GM12878 (cell line): ENCODE data around the gene GPSM1. TPM values are rescaled to one million over a fixed set of nuclear protein-coding genes. Genes with fewer than 3 reads are reported as not detected.

Source experiments
- ATAC-seq: fragments of 200-7000 bp; cut with Tn5 transposase; 3 replicates; pipeline ENCODE4 v1.9.1; 2020; ENCODE audit warnings: mild to moderate bottlenecking, moderate library complexity
- BruUV-seq: library from RNA; stranded (reverse); fragments of 400-500 nt; replicated peaks from 2 replicates; lab custom pipeline; 2021; lab: Mats Ljungman, UMichigan
- CTCF ChIA-PET: fragments of 300-600 bp; sonication (Branson Sonifier 250); formaldehyde crosslinking; extraction: SDS; loops from one replicate; lab custom pipeline; 2021; ENCODE audit warnings: inconsistent platforms; lab: Yijun Ruan, JAX
- POLR2A ChIA-PET: fragments of 350-600 bp; formaldehyde crosslinking; extraction: SDS; loops from one replicate; lab custom pipeline; 2021; ENCODE audit warnings: inconsistent platforms; lab: Charles Lee
- RAD21 ChIA-PET: fragments of 300-600 bp; sonication (Branson Sonifier 250); formaldehyde crosslinking; loops from one replicate; lab custom pipeline; 2023; ENCODE audit warnings: antibody characterized with exemption; ENCODE audit not compliant: unreplicated experiment; lab: Charles Lee
- SMC1A ChIA-PET: fragments of 300-600 bp; sonication (Branson Sonifier 250); formaldehyde crosslinking; loops from one replicate; lab custom pipeline; 2023; ENCODE audit not compliant: unreplicated experiment, uncharacterized antibody; lab: Charles Lee
- DNase-seq: peaks from one replicate; pipeline ENCODE4 v3.0.0-alpha.2; 2011; ENCODE audit warnings: low read depth, low spot score
- FAIRE-seq: peaks from 3 replicates; lab custom pipeline; 2011; peaks lifted over from hg19 to GRCh38; lab: Jason Lieb, UNC
- H2AFZ ChIP-seq: 2 replicates; pipeline ENCODE4 v1.6.0; 2011; ENCODE audit warnings: low read depth, low read length, control low read depth; ENCODE audit not compliant: control insufficient read depth
- H3K27ac ChIP-seq: 2 replicates; pipeline ENCODE4 v1.5.1; 2011; ENCODE audit warnings: control low read depth; ENCODE audit not compliant: control insufficient read depth, insufficient read depth
- H3K27me3 ChIP-seq, 2 experiments: replicated peaks in 1 of 2; 2 replicates each; pipeline versions ENCODE4 v1.6.0 to v1.6.1; 2011; ENCODE audit warnings: low read length in 1 of 2; ENCODE audit not compliant: control insufficient read depth in 2 of 2, insufficient read depth in 2 of 2
- H3K36me3 ChIP-seq, 2 experiments: 2 replicates each; pipeline ENCODE4 v1.5.1; 2011; ENCODE audit warnings: low read length in 1 of 2; ENCODE audit not compliant: control insufficient read depth in 2 of 2, insufficient read depth in 2 of 2
- H3K4me1 ChIP-seq: 2 replicates; pipeline ENCODE4 v1.6.1; 2011; ENCODE audit warnings: mild to moderate bottlenecking, low read length, moderate library complexity, mixed read lengths; ENCODE audit not compliant: control insufficient read depth, insufficient read depth
- H3K4me2 ChIP-seq: 2 replicates; pipeline ENCODE4 v1.6.0; 2011; ENCODE audit warnings: control low read depth; ENCODE audit not compliant: control insufficient read depth, insufficient read depth
- H3K4me3 ChIP-seq: fragments of 200-600 bp; sonication (generic); 2 replicates; pipeline ENCODE4 v1.5.1; 2016
- H3K79me2 ChIP-seq: 2 replicates; pipeline ENCODE4 v1.6.0; 2011; ENCODE audit warnings: low read length; ENCODE audit not compliant: control insufficient read depth, insufficient read depth
- H3K9ac ChIP-seq: 2 replicates; pipeline ENCODE4 v1.8.0; 2011; ENCODE audit warnings: low read length, control low read depth, mixed read lengths; ENCODE audit not compliant: control insufficient read depth, insufficient read depth
- H3K9me3 ChIP-seq: replicated peaks from 3 replicates; pipeline ENCODE4 v1.5.1; 2011; ENCODE audit warnings: mild to moderate bottlenecking, low read length; ENCODE audit not compliant: control insufficient read depth, insufficient read depth
- H4K20me1 ChIP-seq: 2 replicates; pipeline ENCODE4 v1.6.0; 2011; ENCODE audit not compliant: control insufficient read depth, insufficient read depth
- BCL11A ChIP-seq: IDR thresholded peaks from 2 replicates; pipeline ENCODE4 v1.6.1; 2011; ENCODE audit warnings: low read depth, low read length
- CREM ChIP-seq: IDR thresholded peaks from 2 replicates; pipeline ENCODE4 v1.6.1; 2014; ENCODE audit warnings: antibody characterized with exemption, low read depth
- MEF2B ChIP-seq: fragments of 450-650 bp; IDR thresholded peaks from 2 replicates; pipeline ENCODE4 v1.6.1; 2018; ENCODE audit warnings: mild to moderate bottlenecking, moderate library complexity; ENCODE audit not compliant: partially characterized antibody, poor library complexity, severe bottlenecking
- MTA3 ChIP-seq: IDR thresholded peaks from 2 replicates; pipeline ENCODE4 v1.6.1; 2012; ENCODE audit warnings: low read length, inconsistent platforms, borderline replicate concordance
- NFXL1 ChIP-seq: fragments of 450-650 bp; IDR thresholded peaks from 2 replicates; pipeline ENCODE4 v1.6.1; 2017; ENCODE audit warnings: antibody characterized with exemption, mild to moderate bottlenecking, borderline replicate concordance
- RB1 ChIP-seq: fragments of 450-650 bp; formaldehyde crosslinking; IDR thresholded peaks from 2 replicates; pipeline ENCODE4 v1.6.1; 2017; ENCODE audit warnings: mild to moderate bottlenecking, borderline replicate concordance
- RBBP5 ChIP-seq: fragments of 200-600 bp; sonication (generic); conservative IDR thresholded peaks from 2 replicates; pipeline ENCODE4 v1.6.1; 2016
- SIX5 ChIP-seq: IDR thresholded peaks from 2 replicates; pipeline ENCODE4 v1.6.1; 2011; ENCODE audit warnings: mild to moderate bottlenecking, low read depth, low read length, moderate library complexity; ENCODE audit not compliant: severe bottlenecking
- SMARCA5 ChIP-seq: fragments of 450-650 bp; IDR thresholded peaks from 2 replicates; pipeline ENCODE4 v1.6.1; 2017; ENCODE audit warnings: mild to moderate bottlenecking
- SP1 ChIP-seq: IDR thresholded peaks from one replicate; pipeline ENCODE4 v1.6.1; 2011; ENCODE audit warnings: low read depth, low read length
- SUPT20H ChIP-seq: IDR thresholded peaks from 2 replicates; pipeline ENCODE4 v1.6.1; 2011; ENCODE audit warnings: low read depth, mild to moderate bottlenecking, low read length, moderate library complexity, borderline replicate concordance; ENCODE audit not compliant: control insufficient read depth
- WRNIP1 ChIP-seq: IDR thresholded peaks from 2 replicates; pipeline ENCODE4 v1.6.1; 2011; ENCODE audit warnings: low read depth, low read length, improper control_type of control experiment, borderline replicate concordance
- ZNF592 ChIP-seq: fragments of 450-650 bp; IDR thresholded peaks from 2 replicates; pipeline ENCODE4 v1.6.1; 2017; ENCODE audit warnings: mild to moderate bottlenecking, moderate library complexity
- WGBS: methylation state at CpG from one replicate; pipeline ENCODE4 v1.1.6; 2016; ENCODE audit warnings: low lambda C conversion rate; ENCODE audit not compliant: insufficient replicate concordance, insufficient coverage; ENCODE audit errors: missing lambda C conversion rate; 5-methylcytosine and 5-hydroxymethylcytosine counted together
- in situ Hi-C: fragments of 300-500 bp; cut with MboI; formaldehyde crosslinking; loops from 9 replicates; pipeline ENCODE4 v1.14.3; 2018; ENCODE audit warnings: mixed read lengths
- intact Hi-C: fragments of 100-400 bp; cut with micrococcal nuclease; formaldehyde crosslinking; loops from one replicate; pipeline ENCODE4 v1.14.2; 2022; ENCODE audit not compliant: unreplicated experiment
- polyA plus RNA-seq, 11 experiments: library from polyadenylated mRNA; depleted of rRNA in 4 of 11; unstranded in 6 of 11; stranded (reverse) in 5 of 11; fragments of >200 nt; fragmentation: Nextera tagmentation in 4 of 11; fragmentation: Illumina TruSeq in 1 of 11; extraction: Ambion mirVana in 4 of 11; extraction: Trizol in 1 of 11; gene quantifications; 1 replicate in 1 of 11; 2 replicates in 10 of 11; pipeline versions ENCODE4 v1.2.1 to v1.2.3, GENCODE V29; 2011 to 2016; ENCODE audit warnings: inconsistent platforms in 2 of 11, missing spikeins in 2 of 11, low read depth in 1 of 11
- total RNA-seq, 4 experiments: library from RNA; depleted of rRNA in 3 of 4; stranded (reverse); fragments of >200 nt in 3 of 4; fragmentation: Illumina TruSeq in 1 of 4; extraction: Trizol in 1 of 4; gene quantifications; 2 replicates each; pipeline versions ENCODE4 v1.2.1 to v1.2.3, GENCODE V29; 2013 to 2021

GPSM1 gene
- total and polyA plus RNA-seq, 10 of the 15 experiments (the other 5 are each of a cell fraction or from before 2014, with no cell fraction given) = 0.04 to 0.10 (median 0.10) TPM; not detected in 7

- no peaks in the 10 kb centered on the region for H4K20me1 ChIP-seq
- DNase-seq (no peak), ATAC-seq (no peak)
- no peak overlapping the region for H2AFZ ChIP-seq
- H3K4me3 ChIP-seq = no peak overlapping the region
- ChIA-PET POLR2A (no interaction called here), SMC1A (no interaction called here)
- WGBS = 13% methylated on average over 5 of the region's 5 CpGs
- H3K27ac ChIP-seq = no peak overlapping the region
- intact Hi-C loops = no loop called here
- no peaks in the 10 kb centered on the region for H3K27me3 ChIP-seq
- no peaks in the 10 kb centered on the region for H3K4me1 ChIP-seq
- BruUV-seq = no TSS peak
- TF ChIP-seq MTA3 (no peak), RBBP5 (no peak), CREM (no peak), ZNF592 (no peak), RB1 (no peak), SP1 (no peak), MEF2B (no peak), WRNIP1 (no peak), SUPT20H (no peak), SIX5 (no peak), BCL11A (no peak), NFXL1 (no peak), SMARCA5 (no peak)
- TF ChIP-seq, all 136 proteins: peak for 0
- no peak for FAIRE-seq
- no peak overlapping the region for H3K9ac ChIP-seq
- CTCF ChIA-PET = no interaction called here
- in situ Hi-C loops = no loop called here
- RAD21 ChIA-PET = no interaction called here
- H3K4me2 ChIP-seq = no peak overlapping the region
- H3K79me2 ChIP-seq = no peaks in the 10 kb centered on the region
- no peaks in the 10 kb centered on the region; the same call in 2 of the 3 replicates for H3K9me3 ChIP-seq
- no peaks in the 10 kb centered on the region for H3K36me3 ChIP-seq
Observed at GRCh38 chr9:136294437-136294836, 32.9 kb upstream of the GPSM1 start.
